ENCODE results near the gene PTPRN2.
"Not testable (repeated sequence)": the region's sequence is repeated elsewhere in the genome, so short reads cannot be mapped to it uniquely, and the experiment has no call there.

Gene PTPRN2

GRCh38 chr7:158529181-158530096, 58.2 kb downstream of the PTPRN2 start:
- Mint-ChIP-seq H3K4me3 (no peak overlapping the region), H3K9me3 (peaks cover 1% of the 10 kb centered on the region)

GRCh38 chr7:158527915-158528502, 59.6 kb downstream of the PTPRN2 start:
- no peaks in the 10 kb centered on the region for H3K36me3 Mint-ChIP-seq (ENCODE audit: low read depth)
- H3K27me3 Mint-ChIP-seq = peaks cover 5% of the 10 kb centered on the region
- no peaks in the 10 kb centered on the region for H3K9me3 Mint-ChIP-seq
- DNase-seq = no peak
- H3K4me3 Mint-ChIP-seq = no peak overlapping the region
- H3K27ac Mint-ChIP-seq = no peak overlapping the region
- no peaks in the 10 kb centered on the region for H3K4me1 Mint-ChIP-seq (ENCODE audit: low read depth)

More at GRCh38 chr7:158529181-158530096, 58.2 kb downstream of the PTPRN2 start:
- no peaks in the 10 kb centered on the region for H3K36me3 Mint-ChIP-seq (ENCODE audit: low read depth)
- H3K27ac Mint-ChIP-seq = no peak overlapping the region
- no peaks in the 10 kb centered on the region for H3K4me1 Mint-ChIP-seq (ENCODE audit: low read depth)
- DNase-seq = no peak
- H3K27me3 Mint-ChIP-seq = peaks cover 9% of the 10 kb centered on the region

GRCh38 chr7:158527495-158527894, 60.1 kb downstream of the PTPRN2 start:
- Mint-ChIP-seq H3K9me3 (no peaks in the 10 kb centered on the region), H3K36me3 (ENCODE audit: low read depth) (no peaks in the 10 kb centered on the region), H3K4me3 (no peak overlapping the region), H3K4me1 (ENCODE audit: low read depth) (no peaks in the 10 kb centered on the region), H3K27ac (no peak overlapping the region), H3K27me3 (peaks cover 7% of the 10 kb centered on the region)
- DNase-seq = no peak

- no peak overlapping the region for H3K4me3 Mint-ChIP-seq
- H3K9me3 Mint-ChIP-seq = no peaks in the 10 kb centered on the region
- no peaks in the 10 kb centered on the region for H3K4me1 Mint-ChIP-seq (ENCODE audit: low read depth)
- no peaks in the 10 kb centered on the region for H3K36me3 Mint-ChIP-seq (ENCODE audit: low read depth)
- H3K27me3 Mint-ChIP-seq = peaks cover 7% of the 10 kb centered on the region
- DNase-seq = no peak
- H3K27ac Mint-ChIP-seq = no peak overlapping the region
Observed at GRCh38 chr7:158527038-158527437, 60.6 kb downstream of the PTPRN2 start.

GRCh38 chr7:158526531-158526930, 61.1 kb downstream of the PTPRN2 start:
- no peaks in the 10 kb centered on the region for H3K9me3 Mint-ChIP-seq
- H3K4me1 Mint-ChIP-seq (ENCODE audit: low read depth) = no peaks in the 10 kb centered on the region
- no peak overlapping the region for H3K27ac Mint-ChIP-seq

GRCh38 chr7:158525648-158526484, 61.8 kb downstream of the PTPRN2 start:
- no peak for DNase-seq
- H3K36me3 Mint-ChIP-seq (ENCODE audit: low read depth) = no peaks in the 10 kb centered on the region
- no peak overlapping the region for H3K4me3 Mint-ChIP-seq
- H3K4me1 Mint-ChIP-seq (ENCODE audit: low read depth) = no peaks in the 10 kb centered on the region
- H3K9me3 Mint-ChIP-seq = no peaks in the 10 kb centered on the region
- H3K27ac Mint-ChIP-seq = no peak overlapping the region
- peaks cover 7% of the 10 kb centered on the region for H3K27me3 Mint-ChIP-seq

More at GRCh38 chr7:158526531-158526930, 61.1 kb downstream of the PTPRN2 start:
- Mint-ChIP-seq H3K36me3 (ENCODE audit: low read depth) (no peaks in the 10 kb centered on the region), H3K27me3 (peaks cover 7% of the 10 kb centered on the region), H3K4me3 (no peak overlapping the region)
- no peak for DNase-seq

GRCh38 chr7:158524749-158525635, 62.6 kb downstream of the PTPRN2 start:
- Mint-ChIP-seq H3K27me3 (peaks cover 7% of the 10 kb centered on the region), H3K27ac (no peak overlapping the region), H3K4me3 (no peak overlapping the region), H3K36me3 (ENCODE audit: low read depth) (no peaks in the 10 kb centered on the region), H3K4me1 (ENCODE audit: low read depth) (no peaks in the 10 kb centered on the region), H3K9me3 (no peaks in the 10 kb centered on the region)
- no peak for DNase-seq

- H3K9me3 Mint-ChIP-seq; DNase-seq; H3K4me1 Mint-ChIP-seq (ENCODE audit: low read depth); H3K4me3 Mint-ChIP-seq; H3K36me3 Mint-ChIP-seq (ENCODE audit: low read depth); H3K27me3 Mint-ChIP-seq; H3K27ac Mint-ChIP-seq: not testable (repeated sequence)
Observed at GRCh38 chr7:158524286-158524685, 63.3 kb downstream of the PTPRN2 start.

GRCh38 chr7:158523877-158524276, 63.7 kb downstream of the PTPRN2 start:
- H3K36me3 Mint-ChIP-seq (ENCODE audit: low read depth); H3K27ac Mint-ChIP-seq; H3K4me3 Mint-ChIP-seq; H3K9me3 Mint-ChIP-seq; H3K27me3 Mint-ChIP-seq; H3K4me1 Mint-ChIP-seq (ENCODE audit: low read depth); DNase-seq: not testable (repeated sequence)

GRCh38 chr7:158523165-158523856, 64.3 kb downstream of the PTPRN2 start:
- H3K27me3 Mint-ChIP-seq = peaks cover 12% of the 10 kb centered on the region
- not testable (repeated sequence) for H3K4me3 Mint-ChIP-seq; DNase-seq; H3K27ac Mint-ChIP-seq; H3K4me1 Mint-ChIP-seq (ENCODE audit: low read depth); H3K36me3 Mint-ChIP-seq (ENCODE audit: low read depth); H3K9me3 Mint-ChIP-seq

GRCh38 chr7:158521795-158522194, 65.8 kb downstream of the PTPRN2 start:
- H3K9me3 Mint-ChIP-seq; H3K4me3 Mint-ChIP-seq; H3K27ac Mint-ChIP-seq; H3K36me3 Mint-ChIP-seq (ENCODE audit: low read depth); DNase-seq; H3K4me1 Mint-ChIP-seq (ENCODE audit: low read depth): not testable (repeated sequence)
- peaks cover 21% of the 10 kb centered on the region for H3K27me3 Mint-ChIP-seq

- no peaks in the 10 kb centered on the region for H3K36me3 Mint-ChIP-seq (ENCODE audit: low read depth)
- no peaks in the 10 kb centered on the region for H3K4me1 Mint-ChIP-seq (ENCODE audit: low read depth)
- no peak for DNase-seq
- peaks cover 21% of the 10 kb centered on the region for H3K27me3 Mint-ChIP-seq
- H3K9me3 Mint-ChIP-seq = no peaks in the 10 kb centered on the region
- no peak overlapping the region for H3K4me3 Mint-ChIP-seq
- H3K27ac Mint-ChIP-seq = no peak overlapping the region
Observed at GRCh38 chr7:158520825-158521224, 66.8 kb downstream of the PTPRN2 start.

GRCh38 chr7:158519633-158520174, 67.9 kb downstream of the PTPRN2 start:
- H3K4me1 Mint-ChIP-seq (ENCODE audit: low read depth) = no peaks in the 10 kb centered on the region
- no peak for DNase-seq
- no peaks in the 10 kb centered on the region for H3K9me3 Mint-ChIP-seq
- H3K36me3 Mint-ChIP-seq (ENCODE audit: low read depth) = no peaks in the 10 kb centered on the region
- no peak overlapping the region for H3K27ac Mint-ChIP-seq
- H3K4me3 Mint-ChIP-seq = no peak overlapping the region
- H3K27me3 Mint-ChIP-seq = peaks cover 21% of the 10 kb centered on the region

Data from activated T-cell treated with anti-CD3 and anti-CD28 coated beads, Interleukin-2, amount 50 U/mL, for 24 hours (primary cell).